ENCODE measurements around the gene CHCHD3. TPM values are rescaled to one million over a fixed set of nuclear protein-coding genes. Genes with fewer than 3 reads are reported as not detected.

Gene CHCHD3
- total and polyA plus RNA-seq, 2 of the 4 experiments (the other 2 are of a cell fraction) = 56.9 to 141 TPM

DNA sequence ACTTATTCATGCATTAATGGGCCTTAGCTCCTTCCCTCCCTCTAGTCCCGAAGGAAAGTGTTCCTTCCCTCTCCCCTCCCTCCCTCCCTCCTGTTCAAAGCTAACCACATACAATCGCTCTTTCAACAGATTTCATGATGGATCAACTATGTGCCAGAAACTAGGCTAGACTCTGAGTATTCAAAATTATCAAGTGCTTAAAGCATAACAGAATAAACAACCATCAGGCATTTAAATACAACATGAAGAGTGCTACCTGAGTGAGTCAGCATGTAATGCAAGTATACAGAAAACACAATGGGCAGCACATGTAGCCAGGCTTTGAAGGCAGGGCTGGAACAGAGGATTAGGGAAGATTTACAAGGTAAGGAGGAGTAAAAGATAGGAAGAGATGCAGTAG, 11.3 kb downstream of the CHCHD3 start:
- no peak overlapping the region for H2BK15ac ChIP-seq (ENCODE audit: low read depth, low read length)
- peaks cover 15% of the 10 kb centered on the region for H3K9me1 ChIP-seq (ENCODE audit: insufficient read depth, low read length)
- no peaks in the 10 kb centered on the region for H3K9me3 ChIP-seq (ENCODE audit: control insufficient read depth, insufficient read depth, low read length)
- TF ChIP-seq, protein P1, sequence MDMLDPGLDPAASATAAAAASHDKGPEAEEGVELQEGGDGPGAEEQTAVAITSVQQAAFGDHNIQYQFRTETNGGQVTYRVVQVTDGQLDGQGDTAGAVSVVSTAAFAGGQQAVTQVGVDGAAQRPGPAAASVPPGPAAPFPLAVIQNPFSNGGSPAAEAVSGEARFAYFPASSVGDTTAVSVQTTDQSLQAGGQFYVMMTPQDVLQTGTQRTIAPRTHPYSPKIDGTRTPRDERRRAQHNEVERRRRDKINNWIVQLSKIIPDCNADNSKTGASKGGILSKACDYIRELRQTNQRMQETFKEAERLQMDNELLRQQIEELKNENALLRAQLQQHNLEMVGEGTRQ (IDR thresholded peaks at IDR 0.05; ENCODE audit: low read depth, low read length) = no peak
- TF ChIP-seq NFE2L2 (IDR thresholded peaks at IDR 0.05; ENCODE audit: low read depth, low read length) (no peak), MXI1 (IDR thresholded peaks at IDR 0.05; ENCODE audit: borderline replicate concordance, low read depth, low read length) (no peak), MAFK (IDR thresholded peaks at IDR 0.05; ENCODE audit: low read depth, low read length) (no peak), POLR2A (IDR thresholded peaks at IDR 0.05; ENCODE audit: low read depth, low read length) (no peak), RCOR1 (IDR thresholded peaks at IDR 0.05; ENCODE audit: insufficient replicate concordance, low read length) (no peak), MAZ (IDR thresholded peaks at IDR 0.05; ENCODE audit: borderline replicate concordance, low read depth, low read length) (no peak), RAD21 (IDR thresholded peaks at IDR 0.05; ENCODE audit: low read length) (no peak), CHD1 (IDR thresholded peaks at IDR 0.05; ENCODE audit: low read depth, low read length) (no peak), BHLHE40 (IDR thresholded peaks at IDR 0.05; ENCODE audit: low read depth, low read length) (no peak)
- TF ChIP-seq, protein P2, sequence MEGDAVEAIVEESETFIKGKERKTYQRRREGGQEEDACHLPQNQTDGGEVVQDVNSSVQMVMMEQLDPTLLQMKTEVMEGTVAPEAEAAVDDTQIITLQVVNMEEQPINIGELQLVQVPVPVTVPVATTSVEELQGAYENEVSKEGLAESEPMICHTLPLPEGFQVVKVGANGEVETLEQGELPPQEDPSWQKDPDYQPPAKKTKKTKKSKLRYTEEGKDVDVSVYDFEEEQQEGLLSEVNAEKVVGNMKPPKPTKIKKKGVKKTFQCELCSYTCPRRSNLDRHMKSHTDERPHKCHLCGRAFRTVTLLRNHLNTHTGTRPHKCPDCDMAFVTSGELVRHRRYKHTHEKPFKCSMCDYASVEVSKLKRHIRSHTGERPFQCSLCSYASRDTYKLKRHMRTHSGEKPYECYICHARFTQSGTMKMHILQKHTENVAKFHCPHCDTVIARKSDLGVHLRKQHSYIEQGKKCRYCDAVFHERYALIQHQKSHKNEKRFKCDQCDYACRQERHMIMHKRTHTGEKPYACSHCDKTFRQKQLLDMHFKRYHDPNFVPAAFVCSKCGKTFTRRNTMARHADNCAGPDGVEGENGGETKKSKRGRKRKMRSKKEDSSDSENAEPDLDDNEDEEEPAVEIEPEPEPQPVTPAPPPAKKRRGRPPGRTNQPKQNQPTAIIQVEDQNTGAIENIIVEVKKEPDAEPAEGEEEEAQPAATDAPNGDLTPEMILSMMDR (conservative IDR thresholded peaks at IDR 0.05; ENCODE audit: low read depth, low read length) = no peak
- TF ChIP-seq, protein P3, sequence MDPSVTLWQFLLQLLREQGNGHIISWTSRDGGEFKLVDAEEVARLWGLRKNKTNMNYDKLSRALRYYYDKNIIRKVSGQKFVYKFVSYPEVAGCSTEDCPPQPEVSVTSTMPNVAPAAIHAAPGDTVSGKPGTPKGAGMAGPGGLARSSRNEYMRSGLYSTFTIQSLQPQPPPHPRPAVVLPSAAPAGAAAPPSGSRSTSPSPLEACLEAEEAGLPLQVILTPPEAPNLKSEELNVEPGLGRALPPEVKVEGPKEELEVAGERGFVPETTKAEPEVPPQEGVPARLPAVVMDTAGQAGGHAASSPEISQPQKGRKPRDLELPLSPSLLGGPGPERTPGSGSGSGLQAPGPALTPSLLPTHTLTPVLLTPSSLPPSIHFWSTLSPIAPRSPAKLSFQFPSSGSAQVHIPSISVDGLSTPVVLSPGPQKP (IDR thresholded peaks at IDR 0.05; ENCODE audit: borderline replicate concordance, low read depth, low read length) = no peak
- H2AK9ac ChIP-seq (replicated peaks; ENCODE audit: low read depth, low read length, poor library complexity) = no peak overlapping the region
- no peak overlapping the region for H2AK5ac ChIP-seq (ENCODE audit: low read depth, low read length)
- H4K20me1 ChIP-seq (ENCODE audit: insufficient read depth, low read length) = peaks cover 17% of the 10 kb centered on the region
- no peak overlapping the region; the same call in 1 of the 2 replicates for H3K4me2 ChIP-seq (ENCODE audit: low read depth, low read length)
- H3K18ac ChIP-seq (ENCODE audit: low read depth, low read length) = no peak overlapping the region
- no peak overlapping the region for H3K14ac ChIP-seq (replicated peaks; ENCODE audit: low read depth, low read length)
- H3K9ac ChIP-seq (ENCODE audit: low read depth, low read length) = no peak overlapping the region
- H3K79me1 ChIP-seq (ENCODE audit: low read depth in 1 of 2, low read length in 2 of 2) = peaks cover 32 to 46% of the 10 kb centered on the region in 2 experiments
- intact Hi-C loops (cut with micrococcal nuclease) = loop anchor here (10.0 kb wide), 1 partner anchor 56 kb away; no protein-coding TSS in a partner anchor
- H3K4me1 ChIP-seq (ENCODE audit: control insufficient read depth, insufficient read depth, low read length) = peaks cover 2% of the 10 kb centered on the region
- no peak overlapping the region for H2BK20ac ChIP-seq (ENCODE audit: low read depth, low read length)
- no peak overlapping the region for H4K91ac ChIP-seq (ENCODE audit: insufficient read depth, low read depth, low read length)
- ChIA-PET POLR2A (ENCODE audit: unreplicated experiment) (no interaction called here), CTCF (interaction anchor here (0.6 kb wide), 1 partner anchor 784 kb away, joined by 5 read pairs; no protein-coding TSS in a partner anchor)
- no peaks in the 10 kb centered on the region for H3K27me3 ChIP-seq (ENCODE audit: control insufficient read depth, insufficient read depth, low read length)
- H4K8ac ChIP-seq (ENCODE audit: low read depth in 2 of 2, low read length in 2 of 2) = no peak overlapping the region
- dilution Hi-C loops (cut with HindIII; ENCODE audit: low sequenced_read_pairs, unreplicated experiment) = no loop called here
- in situ Hi-C loops (cut with MboI; ENCODE audit: low sequenced_read_pairs) = no loop called here
- 37% methylated on average over 2 of the region's 2 CpGs; no CpG with 5 or more reads in 1 of the 2 experiments for WGBS, 2 experiments (ENCODE audit: extremely low coverage in 2 of 2, insufficient read length in 1 of 2)
- BruUV-seq (replicated peaks) = no TSS peak
- H2AFZ ChIP-seq (replicated peaks; ENCODE audit: low read length, poor library complexity) = no peak overlapping the region
- H3K23ac ChIP-seq (ENCODE audit: low read depth, low read length) = no peak overlapping the region
- no peak overlapping the region for H3K4ac ChIP-seq (ENCODE audit: low read depth, low read length)
- ATAC-seq (ENCODE audit: low read depth) = no peak; the same call in 1 of the 2 replicates
- no peak overlapping the region for H3K56ac ChIP-seq (ENCODE audit: extremely low read depth, insufficient read depth, low read length)
- H4K5ac ChIP-seq (ENCODE audit: low read depth, low read length) = no peak overlapping the region
- H3K27ac ChIP-seq (ENCODE audit: insufficient read depth, low read length) = no peak overlapping the region
- peaks cover 9% of the 10 kb centered on the region for H3K36me3 ChIP-seq (ENCODE audit: control insufficient read depth, insufficient read depth, low read length)
- no peak overlapping the region for H2BK120ac ChIP-seq (ENCODE audit: low read depth, low read length)
- no peak overlapping the region for H2BK5ac ChIP-seq (ENCODE audit: low read depth, low read length, poor library complexity, severe bottlenecking)
- no peak overlapping the region for H3K4me3 ChIP-seq (ENCODE audit: insufficient read depth, low read depth, low read length)
- DNase-seq = no peak
